Vagina (tissue), 2 donors: ENCODE measurements around the gene SGTA.
A peak's percentile ranks its signal among the peaks of the same experiment; 100 is the strongest.

Experiments
- POLR2AphosphoS5 ChIP-seq, 2 donors: sonication (generic); formaldehyde crosslinking; IDR thresholded peaks; one replicate each; pipeline ENCODE4 v1.9.0; 2017; ENCODE audit warnings: antibody characterized with exemption in 2 of 2, mild to moderate bottlenecking in 2 of 2, low read depth in 1 of 2; ENCODE audit not compliant: insufficient read depth in 1 of 2
- TF ChIP-seq, protein P1 (sequence below), 3 experiments: fragments of 450-650 bp in 2 of 3; fragments of 200-600 bp in 1 of 3; sonication (generic) in 1 of 3; IDR thresholded peaks; one replicate each; pipeline ENCODE4 v1.5.1; 2017 to 2019; ENCODE audit warnings: antibody characterized with exemption in 3 of 3, mild to moderate bottlenecking in 2 of 3, moderate library complexity in 2 of 3

DNA sequence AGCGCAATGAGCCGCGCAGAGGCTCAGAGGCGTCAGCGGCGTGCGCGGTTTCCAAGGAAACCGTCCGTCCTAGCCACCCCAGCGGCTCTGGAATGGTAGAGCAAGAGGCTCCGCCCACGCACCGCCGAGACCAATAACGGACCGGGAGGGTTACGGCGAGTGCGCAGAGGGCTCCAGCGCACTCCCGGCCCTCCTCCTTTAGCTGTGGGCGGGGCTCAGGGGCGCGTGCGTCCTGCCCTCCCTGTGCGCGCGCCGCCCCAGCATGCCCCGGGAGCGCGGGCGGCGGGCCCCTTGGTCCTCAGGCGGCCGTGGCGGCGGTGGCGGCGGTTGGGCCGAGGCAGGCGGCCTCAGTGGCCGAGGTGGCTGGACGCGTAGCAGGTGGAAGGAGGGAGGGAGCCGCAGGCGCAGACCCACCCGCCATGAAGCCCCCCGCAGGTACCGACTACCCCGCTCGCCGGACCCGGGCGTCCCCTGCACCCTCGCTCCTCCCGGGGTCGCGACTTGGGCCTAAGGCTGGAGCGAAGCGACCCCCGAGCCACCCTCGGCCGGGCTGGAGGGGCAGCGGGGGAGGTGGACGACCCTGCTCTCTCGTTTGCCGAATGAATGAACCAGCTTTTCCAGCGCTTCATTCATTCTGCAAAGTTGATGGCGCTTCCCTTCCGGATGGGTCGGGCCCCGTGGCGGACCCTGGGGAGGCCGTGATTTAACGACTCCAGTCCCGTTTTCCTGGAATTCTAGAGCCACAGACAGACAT, 2.3 kb upstream of the SGTA start, which contains the start of gene THOP1:
- TF ChIP-seq, protein P1, sequence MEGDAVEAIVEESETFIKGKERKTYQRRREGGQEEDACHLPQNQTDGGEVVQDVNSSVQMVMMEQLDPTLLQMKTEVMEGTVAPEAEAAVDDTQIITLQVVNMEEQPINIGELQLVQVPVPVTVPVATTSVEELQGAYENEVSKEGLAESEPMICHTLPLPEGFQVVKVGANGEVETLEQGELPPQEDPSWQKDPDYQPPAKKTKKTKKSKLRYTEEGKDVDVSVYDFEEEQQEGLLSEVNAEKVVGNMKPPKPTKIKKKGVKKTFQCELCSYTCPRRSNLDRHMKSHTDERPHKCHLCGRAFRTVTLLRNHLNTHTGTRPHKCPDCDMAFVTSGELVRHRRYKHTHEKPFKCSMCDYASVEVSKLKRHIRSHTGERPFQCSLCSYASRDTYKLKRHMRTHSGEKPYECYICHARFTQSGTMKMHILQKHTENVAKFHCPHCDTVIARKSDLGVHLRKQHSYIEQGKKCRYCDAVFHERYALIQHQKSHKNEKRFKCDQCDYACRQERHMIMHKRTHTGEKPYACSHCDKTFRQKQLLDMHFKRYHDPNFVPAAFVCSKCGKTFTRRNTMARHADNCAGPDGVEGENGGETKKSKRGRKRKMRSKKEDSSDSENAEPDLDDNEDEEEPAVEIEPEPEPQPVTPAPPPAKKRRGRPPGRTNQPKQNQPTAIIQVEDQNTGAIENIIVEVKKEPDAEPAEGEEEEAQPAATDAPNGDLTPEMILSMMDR (IDR thresholded peaks at IDR 0.05), result no peak
- TF ChIP-seq POLR2AphosphoS5 (IDR thresholded peaks at IDR 0.05; ENCODE audit: insufficient read depth in 1 of 2, low read depth in 1 of 2), result peak; percentile 24 to 80
